H1 (cell line): ENCODE measurements around the gene SCGB3A1. TPM values are rescaled to one million over a fixed set of nuclear protein-coding genes. Genes with fewer than 3 reads are reported as not detected.

Experiments
- CTCF ChIA-PET: fragments of 300-600 bp; sonication (Branson Sonifier 250); formaldehyde crosslinking; loops from one replicate; lab custom pipeline; 2021; ENCODE audit not compliant: partially characterized antibody; lab: Charles Lee
- POLR2A ChIA-PET: fragments of 300-600 bp; sonication (Branson Sonifier 250); formaldehyde crosslinking; loops from one replicate; lab custom pipeline; 2021; ENCODE audit warnings: inconsistent platforms; ENCODE audit not compliant: partially characterized antibody; lab: Charles Lee
- DNase-seq, 2 experiments: peaks; one replicate each; pipeline versions ENCODE4 v3.0.0 to v3.0.0-alpha.2; 2010 to 2022; ENCODE audit warnings: low spot score in 2 of 2, low read depth in 1 of 2, mixed read lengths in 1 of 2
- FAIRE-seq: peaks from 2 replicates; lab custom pipeline; 2011; peaks lifted over from hg19 to GRCh38; lab: Jason Lieb, UNC
- H2AFZ ChIP-seq: 2 replicates; pipeline ENCODE4 v1.8.1; 2012; ENCODE audit warnings: low read length, inconsistent platforms
- H2AK5ac ChIP-seq: 2 replicates; pipeline ENCODE4 v1.6.1; 2013; ENCODE audit warnings: low read depth, low read length
- H2BK120ac ChIP-seq: replicated peaks from 2 replicates; pipeline ENCODE3; 2013; ENCODE audit warnings: low read depth, low read length, inconsistent platforms
- H2BK12ac ChIP-seq: 2 replicates; pipeline ENCODE4 v1.6.1; 2013; ENCODE audit warnings: low read depth, low read length
- H2BK15ac ChIP-seq: 2 replicates; pipeline ENCODE4 v1.6.1; 2013; ENCODE audit warnings: low read length
- H2BK20ac ChIP-seq: 2 replicates; pipeline ENCODE4 v1.6.1; 2013; ENCODE audit warnings: low read length
- H2BK5ac ChIP-seq: 2 replicates; pipeline ENCODE4 v1.6.1; 2013; ENCODE audit warnings: low read depth, low read length
- H3K14ac ChIP-seq: 2 replicates; pipeline ENCODE4 v1.6.1; 2013; ENCODE audit warnings: inconsistent platforms; ENCODE audit not compliant: insufficient read length
- H3K18ac ChIP-seq: 2 replicates; pipeline ENCODE4 v1.6.1; 2013; ENCODE audit warnings: low read length; ENCODE audit errors: extremely low read depth
- H3K23ac ChIP-seq: 2 replicates; pipeline ENCODE4 v1.6.1; 2013; ENCODE audit warnings: inconsistent platforms; ENCODE audit not compliant: insufficient read length
- H3K23me2 ChIP-seq: 2 replicates; pipeline ENCODE4 v1.6.1; 2013; ENCODE audit warnings: low read depth, low read length
- H3K27ac ChIP-seq: 2 replicates; pipeline ENCODE4 v1.6.1; 2011; ENCODE audit warnings: low read depth, low read length, inconsistent platforms
- H3K27me3 ChIP-seq, 4 experiments: replicated peaks in 1 of 4; 1 replicate in 1 of 4; 2 replicates in 3 of 4; pipeline versions ENCODE4 v1.6.1 to v1.8.1; 2011 to 2013; ENCODE audit warnings: low read length in 3 of 4, mild to moderate bottlenecking in 3 of 4, inconsistent platforms in 2 of 4, mixed read lengths in 2 of 4, moderate library complexity in 1 of 4; ENCODE audit not compliant: control insufficient read depth in 3 of 4, insufficient read depth in 3 of 4; ENCODE audit errors: extremely low read depth in 1 of 4
- H3K36me3 ChIP-seq, 4 experiments: 2 replicates each; pipeline versions ENCODE4 v1.6.1 to v1.8.1; 2011 to 2013; ENCODE audit warnings: mild to moderate bottlenecking in 4 of 4, low read length in 3 of 4, moderate library complexity in 2 of 4, control low read depth in 1 of 4, inconsistent platforms in 1 of 4; ENCODE audit not compliant: insufficient read depth in 4 of 4, control insufficient read depth in 2 of 4
- H3K4ac ChIP-seq: replicated peaks from 2 replicates; pipeline ENCODE3; 2013; ENCODE audit warnings: low read length, low read depth, mixed read lengths, inconsistent platforms; ENCODE audit not compliant: insufficient read length
- H3K4me1 ChIP-seq, 4 experiments: replicated peaks in 1 of 4; 1 replicate in 1 of 4; 2 replicates in 3 of 4; pipeline versions ENCODE4 v1.6.1 to v1.8.1; 2011 to 2013; ENCODE audit warnings: low read length in 3 of 4, inconsistent platforms in 2 of 4, mixed read lengths in 1 of 4; ENCODE audit not compliant: insufficient read depth in 4 of 4, control insufficient read depth in 3 of 4
- H3K4me2 ChIP-seq, 2 experiments: 2 replicates each; pipeline versions ENCODE4 v1.6.1 to v1.8.1; 2011 to 2013; ENCODE audit warnings: low read depth in 2 of 2, low read length in 2 of 2, control low read depth in 1 of 2, inconsistent platforms in 1 of 2, mild to moderate bottlenecking in 1 of 2; ENCODE audit not compliant: insufficient read depth in 1 of 2
- H3K4me3 ChIP-seq, 4 experiments: fragments of 200-600, 300-600 bp in 1 of 4; sonication (generic), shearing (Covaris generic), sonication (Bioruptor Twin) in 1 of 4; 2 replicates each; pipeline versions ENCODE4 v1.5.1 to v1.8.1; 2011 to 2016; ENCODE audit warnings: low read length in 4 of 4, low read depth in 3 of 4, control low read depth in 2 of 4, inconsistent platforms in 2 of 4, mild to moderate bottlenecking in 2 of 4, mixed read lengths in 1 of 4, moderate library complexity in 1 of 4; ENCODE audit not compliant: insufficient read depth in 2 of 4; ENCODE audit errors: extremely low read depth in 1 of 4
- H3K56ac ChIP-seq: replicated peaks from 2 replicates; pipeline ENCODE3; 2013; ENCODE audit warnings: low read depth, mild to moderate bottlenecking, mixed read lengths, low read length, inconsistent platforms; ENCODE audit not compliant: insufficient read length
- H3K79me1 ChIP-seq: 2 replicates; pipeline ENCODE4 v1.6.1; 2013; ENCODE audit warnings: low read depth, low read length, control low read depth
- H3K79me2 ChIP-seq, 2 experiments: 2 replicates each; pipeline versions ENCODE4 v1.6.1 to v1.8.1; 2012 to 2013; ENCODE audit warnings: low read length in 2 of 2, mild to moderate bottlenecking in 2 of 2, inconsistent platforms in 1 of 2; ENCODE audit not compliant: insufficient read depth in 2 of 2, control insufficient read depth in 1 of 2
- H3K9ac ChIP-seq, 4 experiments: replicated peaks in 1 of 4; 1 replicate in 1 of 4; 2 replicates in 3 of 4; pipeline versions ENCODE4 v1.6.1 to v1.8.1; 2011 to 2013; ENCODE audit warnings: low read depth in 3 of 4, low read length in 3 of 4, control low read depth in 2 of 4, mild to moderate bottlenecking in 2 of 4, moderate library complexity in 2 of 4, inconsistent platforms in 1 of 4; ENCODE audit errors: extremely low read depth in 1 of 4
- H3K9me3 ChIP-seq, 2 experiments: 2 replicates each; pipeline versions ENCODE4 v1.6.1 to v1.8.1; 2012 to 2013; ENCODE audit warnings: mild to moderate bottlenecking in 2 of 2, moderate library complexity in 2 of 2, control low read depth in 1 of 2, inconsistent platforms in 1 of 2, low read depth in 1 of 2, low read length in 1 of 2, mixed read lengths in 1 of 2; ENCODE audit not compliant: insufficient read depth in 2 of 2
- H4K20me1 ChIP-seq, 2 experiments: replicated peaks in 1 of 2; 2 replicates each; pipeline versions ENCODE3 to v1.8.1; 2011 to 2013; ENCODE audit warnings: inconsistent platforms in 2 of 2, low read length in 2 of 2, mild to moderate bottlenecking in 1 of 2; ENCODE audit not compliant: insufficient read depth in 2 of 2, control insufficient read depth in 1 of 2
- H4K5ac ChIP-seq: 2 replicates; pipeline ENCODE4 v1.6.1; 2013; ENCODE audit warnings: low read length, low read depth, mixed read lengths, inconsistent platforms; ENCODE audit not compliant: insufficient read length
- H4K8ac ChIP-seq: 2 replicates; pipeline ENCODE4 v1.8.0; 2013; ENCODE audit warnings: mild to moderate bottlenecking, moderate library complexity, low read length, inconsistent platforms; ENCODE audit not compliant: insufficient read depth; ENCODE audit errors: extremely low read depth
- H4K91ac ChIP-seq: replicated peaks from 2 replicates; pipeline ENCODE3; 2013; ENCODE audit warnings: low read length, mixed read lengths, inconsistent platforms; ENCODE audit not compliant: insufficient read length
- CEBPB ChIP-seq: IDR thresholded peaks from 2 replicates; pipeline ENCODE4 v1.6.1; 2012; ENCODE audit warnings: low read depth, low read length
- CHD2 ChIP-seq: IDR thresholded peaks from 2 replicates; pipeline ENCODE4 v1.6.1; 2012; ENCODE audit warnings: low read length, improper control_type of control experiment
- CTBP2 ChIP-seq: IDR thresholded peaks from 2 replicates; pipeline ENCODE4 v1.7.0; 2011; ENCODE audit warnings: borderline replicate concordance, mild to moderate bottlenecking, moderate library complexity, mixed read lengths, low read length; ENCODE audit not compliant: insufficient read depth, insufficient read length
- EP300 ChIP-seq, 2 experiments: IDR thresholded peaks; 1 replicate in 1 of 2; 2 replicates in 1 of 2; pipeline ENCODE4 v1.6.1; 2011 to 2012; ENCODE audit warnings: low read depth in 2 of 2, low read length in 2 of 2, mild to moderate bottlenecking in 2 of 2, borderline replicate concordance in 1 of 2, inconsistent platforms in 1 of 2, moderate library complexity in 1 of 2
- KDM5A ChIP-seq: fragments of 200-600 bp; IDR thresholded peaks from 2 replicates; pipeline ENCODE4 v1.7.1; 2012; ENCODE audit warnings: mild to moderate bottlenecking, low read length, inconsistent platforms, mixed read lengths
- PHF8 ChIP-seq: fragments of 200-600 bp; sonication (generic); conservative IDR thresholded peaks from 2 replicates; pipeline ENCODE4 v1.7.1; 2012; ENCODE audit warnings: low read depth, mild to moderate bottlenecking, inconsistent platforms, low read length, moderate library complexity
- RAD21 ChIP-seq, 2 experiments: IDR thresholded peaks in 1 of 2; conservative IDR thresholded peaks in 1 of 2; 2 replicates each; pipeline ENCODE4 v1.6.1; 2011; ENCODE audit warnings: low read depth in 2 of 2, low read length in 2 of 2, improper control_type of control experiment in 1 of 2, inconsistent platforms in 1 of 2, mild to moderate bottlenecking in 1 of 2, moderate library complexity in 1 of 2
- RBBP5 ChIP-seq: IDR thresholded peaks from 2 replicates; pipeline ENCODE4 v1.7.1; 2012; ENCODE audit warnings: low read depth, mild to moderate bottlenecking, inconsistent platforms, low read length, moderate library complexity, borderline replicate concordance
- RNF2 ChIP-seq: fragments of 200-900, 300-1000 bp; sonication (generic); IDR thresholded peaks from 2 replicates; pipeline ENCODE4 v1.7.1; 2016; ENCODE audit warnings: borderline replicate concordance, low read depth, mild to moderate bottlenecking, antibody characterized with exemption, low read length; ENCODE audit not compliant: poor library complexity, severe bottlenecking; ENCODE audit errors: missing control alignments
- SIRT6 ChIP-seq: IDR thresholded peaks from one replicate; pipeline ENCODE4 v1.7.1; 2012; ENCODE audit warnings: low read length, inconsistent platforms
- SP2 ChIP-seq: IDR thresholded peaks from 2 replicates; pipeline ENCODE4 v1.6.1; 2012; ENCODE audit warnings: mild to moderate bottlenecking, low read length, inconsistent platforms
- WGBS, 2 experiments: shearing (Covaris generic) in 1 of 2; methylation state at CpG; one replicate each; pipeline versions ENCODE4 v1.1.6 to v1.1.7; 2013 to 2015; ENCODE audit warnings: low lambda C conversion rate in 2 of 2, mixed read lengths in 2 of 2, inconsistent platforms in 1 of 2, low coverage in 1 of 2, missing lambda C conversion rate in 1 of 2; ENCODE audit not compliant: insufficient replicate concordance in 2 of 2, insufficient coverage in 1 of 2, insufficient read length in 1 of 2; ENCODE audit errors: extremely low coverage in 1 of 2, missing lambda C conversion rate in 1 of 2; 5-methylcytosine and 5-hydroxymethylcytosine counted together
- polyA plus RNA-seq, 7 experiments: library from polyadenylated mRNA; depleted of rRNA in 3 of 7; stranded (reverse) in 5 of 7; unstranded in 2 of 7; fragments of >200 nt in 5 of 7; fragments of 200-250 nt in 2 of 7; gene quantifications; 1 replicate in 5 of 7; 2 replicates in 1 of 7; 4 replicates in 1 of 7; pipeline versions ENCODE4 v1.2.1 to v1.2.3, GENCODE V29; 2011 to 2013; ENCODE audit warnings: missing spikeins in 2 of 7, mixed read lengths in 2 of 7
- total RNA-seq: library from RNA; stranded (reverse); fragmentation: NEBNext Ultra II Directional; extraction: Animal tissue kit (Norgen Biotek cat#: 25700); gene quantifications from 2 replicates; pipeline ENCODE4 v1.2.1, GENCODE V29; 2021
- TF ChIP-seq, protein P1 (sequence below): IDR thresholded peaks from 2 replicates; pipeline ENCODE4 v1.6.1; 2012; ENCODE audit warnings: low read length, inconsistent platforms

Gene SCGB3A1
- total and polyA plus RNA-seq, 2 of the 8 experiments (the other 6 are each of a cell fraction or from before 2014, with no cell fraction given) = 0.20 TPM; not detected in 1

DNA sequence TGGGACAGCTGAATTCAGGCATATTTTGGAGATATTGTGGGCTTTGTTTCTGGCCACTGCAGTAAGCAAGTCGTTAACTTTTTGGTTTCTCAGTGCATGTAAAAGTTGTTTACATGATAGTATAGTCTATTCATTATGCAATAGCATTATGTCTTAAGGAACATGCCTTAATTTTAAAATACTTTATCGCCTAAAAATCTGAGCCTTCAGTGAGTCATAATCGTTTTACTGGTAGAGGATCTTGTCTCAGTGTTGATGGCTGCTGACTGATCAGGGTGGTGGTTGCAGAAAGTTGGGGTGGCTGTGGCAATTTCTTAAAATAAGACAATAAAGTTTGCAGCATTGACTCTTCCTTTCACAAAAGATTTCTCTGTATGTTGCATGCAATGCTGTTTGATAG, 5.1 kb downstream of the SCGB3A1 start:
- Histone ChIP-seq H3K4ac (no peak overlapping the region), H3K4me1 (peaks cover 0 to 7% (median 3%) of the 10 kb centered on the region in 4 experiments; a peak in 5 of 7 replicates), H3K14ac (no peak overlapping the region), H3K56ac (no peak overlapping the region), H3K27me3 (peaks cover 15 to 29% (median 25%) of the 10 kb centered on the region in 4 experiments), H3K79me1 (no peaks in the 10 kb centered on the region), H3K4me2 (no peak overlapping the region), H4K5ac (no peak overlapping the region), H3K36me3 (no peaks in the 10 kb centered on the region; a peak in 1 of 8 replicates), H3K9me3 (no peaks in the 10 kb centered on the region), H2BK5ac (no peak overlapping the region), H3K79me2 (no peaks in the 10 kb centered on the region), H2BK12ac (no peak overlapping the region), H3K23me2 (peaks cover 11% of the 10 kb centered on the region; the same call in 1 of the 2 replicates), H4K20me1 (peaks cover 0 to 1% of the 10 kb centered on the region in 2 experiments), H3K18ac (no peak overlapping the region), H3K23ac (no peak overlapping the region), H2BK15ac (no peak overlapping the region), H3K4me3 (no peak overlapping the region), H2BK120ac (no peak overlapping the region), H4K91ac (no peak overlapping the region), H2AFZ (no peak overlapping the region), H3K9ac (no peak overlapping the region), H2AK5ac (no peak overlapping the region), H2BK20ac (no peak overlapping the region), H4K8ac (no peak overlapping the region), H3K27ac (no peak overlapping the region)
- ChIA-PET CTCF (no interaction called here), POLR2A (no interaction called here)
- WGBS, 2 experiments = 81% methylated on average over 3 of the region's 3 CpGs; no CpG with 5 or more reads in 1 of the 2 experiments
- FAIRE-seq = no peak
- no peak for DNase-seq
- TF ChIP-seq RAD21 (IDR thresholded peaks at IDR 0.05 in 1 of 2, conservative IDR thresholded peaks at IDR 0.05 in 1 of 2; ENCODE audit: low read depth in 2 of 2, low read length in 2 of 2) (no peak), EP300 (IDR thresholded peaks at IDR 0.05; ENCODE audit: borderline replicate concordance in 1 of 2, low read depth in 2 of 2, low read length in 2 of 2) (no peak), PHF8 (no peak), CTBP2 (no peak), RNF2 (no peak), SP2 (no peak), KDM5A (no peak), SIRT6 (no peak), RBBP5 (no peak), CHD2 (no peak), CEBPB (no peak)
- TF ChIP-seq, protein P1, sequence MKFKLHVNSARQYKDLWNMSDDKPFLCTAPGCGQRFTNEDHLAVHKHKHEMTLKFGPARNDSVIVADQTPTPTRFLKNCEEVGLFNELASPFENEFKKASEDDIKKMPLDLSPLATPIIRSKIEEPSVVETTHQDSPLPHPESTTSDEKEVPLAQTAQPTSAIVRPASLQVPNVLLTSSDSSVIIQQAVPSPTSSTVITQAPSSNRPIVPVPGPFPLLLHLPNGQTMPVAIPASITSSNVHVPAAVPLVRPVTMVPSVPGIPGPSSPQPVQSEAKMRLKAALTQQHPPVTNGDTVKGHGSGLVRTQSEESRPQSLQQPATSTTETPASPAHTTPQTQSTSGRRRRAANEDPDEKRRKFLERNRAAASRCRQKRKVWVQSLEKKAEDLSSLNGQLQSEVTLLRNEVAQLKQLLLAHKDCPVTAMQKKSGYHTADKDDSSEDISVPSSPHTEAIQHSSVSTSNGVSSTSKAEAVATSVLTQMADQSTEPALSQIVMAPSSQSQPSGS = no peak
